Ascending aorta (tissue), 2 donors: ENCODE results near the gene RALGPS1. TPM values are rescaled to one million over a fixed set of nuclear protein-coding genes. Genes with fewer than 3 reads are reported as not detected.

Experiments used
- DNase-seq, 2 donors: peaks; one replicate each; pipeline ENCODE4 v3.0.0-alpha.2; 2019; ENCODE audit warnings: low spot score in 2 of 2
- H3K27ac ChIP-seq, 2 donors: fragments of 200-600 bp; sonication (generic); one replicate each; pipeline ENCODE4 v1.5.1; 2016 to 2017; ENCODE audit warnings: mild to moderate bottlenecking in 1 of 2
- H3K27me3 ChIP-seq: fragments of 200-600 bp; sonication (generic); one replicate; pipeline ENCODE4 v1.5.1; 2017
- H3K36me3 ChIP-seq, 2 donors: fragments of 200-600 bp; sonication (generic); one replicate each; pipeline ENCODE4 v1.5.1; 2016
- H3K4me1 ChIP-seq, 2 donors: fragments of 200-600 bp; sonication (generic); one replicate each; pipeline ENCODE4 v1.5.1; 2016 to 2017; ENCODE audit warnings: mild to moderate bottlenecking in 1 of 2
- H3K4me3 ChIP-seq, 2 donors: fragments of 200-600 bp; sonication (generic); one replicate each; pipeline ENCODE4 v1.5.1; 2016 to 2017; ENCODE audit warnings: mild to moderate bottlenecking in 1 of 2
- H3K9me3 ChIP-seq, 2 donors: fragments of 200-600 bp; sonication (generic); one replicate each; pipeline ENCODE4 v1.5.1; 2016
- CTCF ChIP-seq, 3 experiments: fragments of 200-600 bp in 2 of 3; fragments of 450-650 bp in 1 of 3; sonication (generic) in 2 of 3; IDR thresholded peaks; one replicate each; pipeline ENCODE4 v1.5.1; 2016 to 2019; ENCODE audit warnings: antibody characterized with exemption in 3 of 3, mild to moderate bottlenecking in 1 of 3, moderate library complexity in 1 of 3
- intact Hi-C: fragments of 100-400 bp; cut with DNase I; formaldehyde crosslinking; loops from one replicate; pipeline ENCODE4 v1.15.1; 2023
- total RNA-seq: library from RNA; depleted of rRNA; stranded (reverse); fragments of >200 nt; gene quantifications from one replicate; pipeline ENCODE4 v1.1.0, GENCODE V29; 2016

RALGPS1 gene
- total RNA-seq, 1 donor from 2014 or later: 9.8 TPM

- no peak for DNase-seq
- no peak overlapping the region for H3K27ac ChIP-seq
- H3K27me3 ChIP-seq: no peaks in the 10 kb centered on the region
- TF ChIP-seq CTCF (IDR thresholded peaks at IDR 0.05): no peak
- no peaks in the 10 kb centered on the region for H3K9me3 ChIP-seq
- no peak overlapping the region for H3K4me3 ChIP-seq
- intact Hi-C loops: no loop called here
- no peaks in the 10 kb centered on the region for H3K4me1 ChIP-seq
- no peaks in the 10 kb centered on the region for H3K36me3 ChIP-seq
Measured at GRCh38 chr9:126974594-126974993, 60.0 kb downstream of the RALGPS1 start.

GRCh38 chr9:126975327-126976220, 61.0 kb downstream of the RALGPS1 start:
- Histone ChIP-seq H3K27ac (no peak overlapping the region), H3K4me1 (no peaks in the 10 kb centered on the region), H3K27me3 (no peaks in the 10 kb centered on the region), H3K4me3 (no peak overlapping the region), H3K36me3 (no peaks in the 10 kb centered on the region), H3K9me3 (no peaks in the 10 kb centered on the region)
- no peak for TF ChIP-seq CTCF (IDR thresholded peaks at IDR 0.05)
- no peak for DNase-seq
- intact Hi-C loops: no loop called here

GRCh38 chr9:126979461-126979860, 64.9 kb downstream of the RALGPS1 start:
- H3K27me3 ChIP-seq: no peaks in the 10 kb centered on the region
- no peaks in the 10 kb centered on the region for H3K9me3 ChIP-seq
- intact Hi-C loops: no loop called here
- no peaks in the 10 kb centered on the region for H3K4me1 ChIP-seq
- H3K36me3 ChIP-seq: no peaks in the 10 kb centered on the region
- no peak for TF ChIP-seq CTCF (IDR thresholded peaks at IDR 0.05)
- H3K27ac ChIP-seq: no peak overlapping the region
- no peak for DNase-seq
- no peak overlapping the region for H3K4me3 ChIP-seq

- DNase-seq: no peak
- H3K27ac ChIP-seq: no peak overlapping the region
- H3K4me3 ChIP-seq: no peak overlapping the region
- intact Hi-C loops: no loop called here
- H3K36me3 ChIP-seq: no peaks in the 10 kb centered on the region
- no peak for TF ChIP-seq CTCF (IDR thresholded peaks at IDR 0.05)
- H3K9me3 ChIP-seq: no peaks in the 10 kb centered on the region
- H3K4me1 ChIP-seq: no peaks in the 10 kb centered on the region
- H3K27me3 ChIP-seq: no peaks in the 10 kb centered on the region
Measured at GRCh38 chr9:126980231-126980630, 65.6 kb downstream of the RALGPS1 start.

- intact Hi-C loops: no loop called here
- TF ChIP-seq CTCF (IDR thresholded peaks at IDR 0.05): no peak
- H3K4me3 ChIP-seq: no peak overlapping the region
- no peaks in the 10 kb centered on the region for H3K27me3 ChIP-seq
- DNase-seq: no peak
- H3K36me3 ChIP-seq: no peaks in the 10 kb centered on the region
- H3K4me1 ChIP-seq: no peaks in the 10 kb centered on the region
- H3K27ac ChIP-seq: no peak overlapping the region
- no peaks in the 10 kb centered on the region for H3K9me3 ChIP-seq
Measured at GRCh38 chr9:126981218-126981617, 66.6 kb downstream of the RALGPS1 start.
